BE2C (cell line): Measurements from ENCODE around the gene ASH1L.
"Not testable (repeated sequence)": the region's sequence is repeated elsewhere in the genome, so short reads cannot be mapped to it uniquely, and the experiment has no call there.

ENCODE experiments used
- DNase-seq: peaks from one replicate; pipeline ENCODE4 v3.0.0-alpha.2; 2020
- H3K27me3 ChIP-seq: fragments of 250-450 bp; sonication (Bioruptor Pico); 2 replicates; pipeline ENCODE4 v1.5.1; 2020; ENCODE audit warnings: mild to moderate bottlenecking
- H3K36me3 ChIP-seq: fragments of 250-450 bp; sonication (Bioruptor Pico); 2 replicates; pipeline ENCODE4 v1.5.1; 2020; ENCODE audit warnings: mild to moderate bottlenecking
- H3K4me1 ChIP-seq: fragments of 250-450 bp; sonication (Bioruptor Pico); 2 replicates; pipeline ENCODE4 v1.5.1; 2020
- H3K4me3 ChIP-seq: 2 replicates; pipeline ENCODE4 v1.5.1; 2011; ENCODE audit warnings: low read depth, low read length
- H3K9me3 ChIP-seq: fragments of 250-450 bp; sonication (Bioruptor Pico); 2 replicates; pipeline ENCODE4 v1.5.1; 2020
- TF ChIP-seq, protein P1 (sequence below): IDR thresholded peaks from 2 replicates; pipeline ENCODE4 v1.5.1; 2012; ENCODE audit warnings: mild to moderate bottlenecking, low read depth, low read length

The ASH1L gene

DNA sequence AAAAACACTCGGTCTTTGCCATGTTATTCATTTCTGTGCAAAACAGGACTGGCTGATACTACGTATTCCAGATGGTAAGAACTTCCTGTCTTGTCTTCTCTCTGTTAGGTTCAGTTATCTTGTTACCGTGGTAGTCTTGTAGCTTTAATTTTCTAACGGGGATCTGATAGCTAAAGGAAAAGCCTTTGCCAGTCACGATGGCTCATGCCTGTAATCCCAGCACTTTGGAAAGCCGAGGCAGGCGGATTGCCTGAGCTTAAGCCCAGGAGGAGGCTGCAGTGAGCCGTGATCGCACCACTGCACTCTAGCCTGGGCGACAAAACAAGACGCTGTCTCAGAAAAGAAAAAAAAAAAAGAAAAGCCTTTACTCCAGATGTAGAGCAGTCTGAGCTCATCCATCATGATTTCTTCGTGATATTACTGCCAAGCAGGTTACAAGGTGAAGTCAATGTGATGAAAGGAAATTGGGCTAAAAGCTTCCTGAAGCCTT is 36.3 kb upstream of the ASH1L start:
- peak; percentile 54 for DNase-seq
- TF ChIP-seq, protein P1, sequence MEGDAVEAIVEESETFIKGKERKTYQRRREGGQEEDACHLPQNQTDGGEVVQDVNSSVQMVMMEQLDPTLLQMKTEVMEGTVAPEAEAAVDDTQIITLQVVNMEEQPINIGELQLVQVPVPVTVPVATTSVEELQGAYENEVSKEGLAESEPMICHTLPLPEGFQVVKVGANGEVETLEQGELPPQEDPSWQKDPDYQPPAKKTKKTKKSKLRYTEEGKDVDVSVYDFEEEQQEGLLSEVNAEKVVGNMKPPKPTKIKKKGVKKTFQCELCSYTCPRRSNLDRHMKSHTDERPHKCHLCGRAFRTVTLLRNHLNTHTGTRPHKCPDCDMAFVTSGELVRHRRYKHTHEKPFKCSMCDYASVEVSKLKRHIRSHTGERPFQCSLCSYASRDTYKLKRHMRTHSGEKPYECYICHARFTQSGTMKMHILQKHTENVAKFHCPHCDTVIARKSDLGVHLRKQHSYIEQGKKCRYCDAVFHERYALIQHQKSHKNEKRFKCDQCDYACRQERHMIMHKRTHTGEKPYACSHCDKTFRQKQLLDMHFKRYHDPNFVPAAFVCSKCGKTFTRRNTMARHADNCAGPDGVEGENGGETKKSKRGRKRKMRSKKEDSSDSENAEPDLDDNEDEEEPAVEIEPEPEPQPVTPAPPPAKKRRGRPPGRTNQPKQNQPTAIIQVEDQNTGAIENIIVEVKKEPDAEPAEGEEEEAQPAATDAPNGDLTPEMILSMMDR, result peak; percentile 27
- peak overlapping the region; percentile 46 for H3K4me3 ChIP-seq

GRCh38 chr1:155596864-155597263 is 34.3 kb upstream of the ASH1L start:
- Histone ChIP-seq H3K36me3 (no peaks in the 10 kb centered on the region), H3K4me3 (no peak overlapping the region), H3K4me1 (peaks cover 9% of the 10 kb centered on the region), H3K9me3 (no peaks in the 10 kb centered on the region), H3K27me3 (no peaks in the 10 kb centered on the region)
- no peak for DNase-seq
- TF ChIP-seq, protein P1, result no peak

More for the DNA sequence above, 36.3 kb upstream of the ASH1L start:
- no peaks in the 10 kb centered on the region for H3K36me3 ChIP-seq
- no peaks in the 10 kb centered on the region for H3K27me3 ChIP-seq
- no peaks in the 10 kb centered on the region for H3K9me3 ChIP-seq
- H3K4me1 ChIP-seq, result peaks cover 9% of the 10 kb centered on the region

- H3K36me3 ChIP-seq, H3K4me1 ChIP-seq, H3K27me3 ChIP-seq, H3K9me3 ChIP-seq, H3K4me3 ChIP-seq, DNase-seq: not testable (repeated sequence)
Observed at GRCh38 chr1:155595877-155596474, 33.4 kb upstream of the ASH1L start.

GRCh38 chr1:155591770-155592169 is 29.2 kb upstream of the ASH1L start:
- DNase-seq, result peak; percentile 36
- H3K27me3 ChIP-seq, result no peaks in the 10 kb centered on the region
- TF ChIP-seq, protein P1, result peak; percentile 63
- H3K36me3 ChIP-seq, result no peaks in the 10 kb centered on the region
- no peak overlapping the region for H3K4me3 ChIP-seq
- H3K9me3 ChIP-seq, result no peaks in the 10 kb centered on the region
- 0 out of 2 replicates have a peak, but pooled peaks cover 2% of the 10 kb centered on the region for H3K4me1 ChIP-seq

DNA sequence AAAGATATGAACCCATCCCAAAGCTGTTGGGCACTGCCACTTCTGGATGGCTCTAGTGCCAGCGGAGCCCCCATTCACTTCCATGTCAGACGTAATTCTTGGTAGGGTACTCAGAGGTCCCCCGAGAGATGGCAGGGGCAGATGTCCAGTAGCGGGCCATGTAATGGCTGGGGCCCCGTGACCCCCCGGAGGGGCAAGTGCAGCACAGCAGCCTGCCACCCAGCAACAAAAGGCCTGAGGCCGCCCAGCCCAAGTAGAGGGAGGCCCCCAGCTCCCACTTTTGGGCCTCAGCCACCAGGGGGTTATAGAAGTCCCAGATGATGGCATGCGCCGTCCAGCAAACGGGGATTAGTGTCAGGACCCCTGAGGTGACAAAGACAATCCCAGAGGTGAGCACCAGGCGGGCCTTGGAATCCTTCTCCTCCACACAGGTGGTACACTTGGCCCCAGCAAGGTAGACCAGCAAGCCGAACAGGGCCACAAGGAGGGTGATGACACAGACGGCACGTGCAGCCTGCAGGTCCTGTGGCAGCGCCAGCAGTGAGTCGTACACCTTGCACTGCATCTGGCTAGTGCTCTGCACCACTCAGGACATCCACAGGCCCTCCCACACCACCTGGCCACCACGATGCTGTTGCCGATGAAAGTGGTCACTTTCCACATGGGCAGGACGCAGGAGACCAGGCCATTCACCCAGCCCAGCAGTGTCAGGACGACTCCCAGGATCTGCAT is 28.1 kb upstream of the ASH1L start:
- H3K27me3 ChIP-seq, H3K4me1 ChIP-seq, H3K9me3 ChIP-seq: not testable (repeated sequence)

GRCh38 chr1:155589282-155589681 is 26.7 kb upstream of the ASH1L start:
- H3K4me3 ChIP-seq, DNase-seq: not testable (repeated sequence)

More for the DNA sequence above, 28.1 kb upstream of the ASH1L start:
- not testable (repeated sequence) for H3K36me3 ChIP-seq, DNase-seq, H3K4me3 ChIP-seq

DNA sequence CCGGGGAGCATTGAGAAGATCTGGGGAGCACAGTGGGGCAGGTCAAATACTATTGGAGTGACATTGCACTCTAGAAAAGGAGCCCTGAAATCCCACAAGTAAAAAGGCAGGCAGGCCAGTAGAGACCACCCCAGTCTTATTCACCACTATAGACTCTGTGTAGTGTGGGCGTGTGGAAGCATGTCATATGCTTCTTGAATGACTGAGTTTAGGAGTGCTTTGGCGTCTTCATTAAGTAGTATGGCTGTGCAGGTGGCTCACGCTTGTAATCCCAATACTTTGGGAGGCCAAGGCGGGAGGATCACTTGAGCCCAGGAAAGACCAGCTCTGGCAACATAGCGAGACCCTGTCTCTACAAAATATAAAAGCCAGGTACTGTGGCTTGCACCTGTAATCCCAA is 21.2 kb upstream of the ASH1L start:
- not testable (repeated sequence) for H3K4me1 ChIP-seq, DNase-seq, H3K36me3 ChIP-seq, H3K27me3 ChIP-seq, H3K9me3 ChIP-seq, H3K4me3 ChIP-seq

More at GRCh38 chr1:155589282-155589681, 26.7 kb upstream of the ASH1L start:
- H3K9me3 ChIP-seq, H3K36me3 ChIP-seq, H3K4me1 ChIP-seq, H3K27me3 ChIP-seq: not testable (repeated sequence)

DNA sequence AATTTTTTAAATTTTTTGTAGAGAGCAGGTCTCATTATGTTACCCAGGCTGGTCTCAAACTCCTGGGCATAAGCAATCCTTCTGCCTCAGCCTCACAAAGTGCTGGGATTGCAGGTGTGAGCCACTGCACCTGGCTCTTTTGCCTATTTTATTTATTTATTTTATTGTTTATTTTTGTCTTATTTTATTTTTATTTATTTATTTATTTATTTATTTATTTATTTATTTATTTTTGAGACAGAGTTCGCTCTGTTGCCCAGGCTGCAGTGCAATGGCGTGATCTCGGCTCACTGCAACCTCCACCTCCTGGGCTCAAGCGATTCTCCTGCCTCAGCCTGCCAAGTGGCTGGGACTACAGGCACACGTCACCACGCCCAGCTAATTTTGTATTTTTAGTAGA is 13.0 kb upstream of the ASH1L start:
- not testable (repeated sequence) for H3K4me3 ChIP-seq, H3K27me3 ChIP-seq, H3K4me1 ChIP-seq, H3K9me3 ChIP-seq, DNase-seq, H3K36me3 ChIP-seq
